ENCODE measurements around the gene DPP10.

The DPP10 gene

DNA sequence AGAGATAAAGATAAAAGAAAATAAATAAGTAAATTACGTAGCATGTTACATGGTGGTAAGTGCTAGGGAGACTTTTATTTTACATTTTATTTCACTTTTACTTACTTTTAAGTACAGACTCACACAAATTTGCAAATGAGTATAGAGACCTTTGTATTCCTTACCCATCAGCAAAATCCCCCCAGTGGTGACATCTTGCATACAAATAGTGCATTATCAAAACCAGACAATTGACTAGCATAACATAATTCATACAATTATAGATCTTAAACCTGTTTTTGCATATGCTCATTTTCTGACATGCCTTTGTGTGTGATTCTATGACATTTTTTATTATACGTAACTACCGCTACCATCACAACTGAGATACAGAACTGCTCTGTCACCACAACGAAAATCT lies 1099.4 kb downstream of the DPP10 start:
- TF ChIP-seq, protein P1, sequence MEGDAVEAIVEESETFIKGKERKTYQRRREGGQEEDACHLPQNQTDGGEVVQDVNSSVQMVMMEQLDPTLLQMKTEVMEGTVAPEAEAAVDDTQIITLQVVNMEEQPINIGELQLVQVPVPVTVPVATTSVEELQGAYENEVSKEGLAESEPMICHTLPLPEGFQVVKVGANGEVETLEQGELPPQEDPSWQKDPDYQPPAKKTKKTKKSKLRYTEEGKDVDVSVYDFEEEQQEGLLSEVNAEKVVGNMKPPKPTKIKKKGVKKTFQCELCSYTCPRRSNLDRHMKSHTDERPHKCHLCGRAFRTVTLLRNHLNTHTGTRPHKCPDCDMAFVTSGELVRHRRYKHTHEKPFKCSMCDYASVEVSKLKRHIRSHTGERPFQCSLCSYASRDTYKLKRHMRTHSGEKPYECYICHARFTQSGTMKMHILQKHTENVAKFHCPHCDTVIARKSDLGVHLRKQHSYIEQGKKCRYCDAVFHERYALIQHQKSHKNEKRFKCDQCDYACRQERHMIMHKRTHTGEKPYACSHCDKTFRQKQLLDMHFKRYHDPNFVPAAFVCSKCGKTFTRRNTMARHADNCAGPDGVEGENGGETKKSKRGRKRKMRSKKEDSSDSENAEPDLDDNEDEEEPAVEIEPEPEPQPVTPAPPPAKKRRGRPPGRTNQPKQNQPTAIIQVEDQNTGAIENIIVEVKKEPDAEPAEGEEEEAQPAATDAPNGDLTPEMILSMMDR (IDR thresholded peaks at IDR 0.05): no peak

DNA sequence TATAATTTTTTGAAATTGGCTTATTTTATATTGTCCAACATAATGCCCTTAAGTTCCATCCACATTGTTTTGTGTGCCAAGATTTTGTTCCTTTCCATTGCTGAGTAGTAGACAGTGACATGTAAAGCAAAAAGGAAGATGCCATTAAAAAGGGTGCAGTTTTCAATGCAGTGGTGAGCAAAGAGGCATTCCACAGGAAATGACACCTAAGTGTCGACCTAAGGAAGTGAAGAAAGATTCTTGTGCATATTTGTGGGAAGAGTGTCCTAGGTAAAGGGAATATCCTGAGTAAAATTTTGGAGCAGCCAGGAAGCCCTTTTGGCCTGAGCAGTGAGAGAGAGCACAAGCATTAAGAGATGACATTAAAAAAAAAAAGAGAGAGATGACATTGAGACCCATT lies 1099.9 kb downstream of the DPP10 start:
- TF ChIP-seq, protein P1 (IDR thresholded peaks at IDR 0.05): no peak

DNA sequence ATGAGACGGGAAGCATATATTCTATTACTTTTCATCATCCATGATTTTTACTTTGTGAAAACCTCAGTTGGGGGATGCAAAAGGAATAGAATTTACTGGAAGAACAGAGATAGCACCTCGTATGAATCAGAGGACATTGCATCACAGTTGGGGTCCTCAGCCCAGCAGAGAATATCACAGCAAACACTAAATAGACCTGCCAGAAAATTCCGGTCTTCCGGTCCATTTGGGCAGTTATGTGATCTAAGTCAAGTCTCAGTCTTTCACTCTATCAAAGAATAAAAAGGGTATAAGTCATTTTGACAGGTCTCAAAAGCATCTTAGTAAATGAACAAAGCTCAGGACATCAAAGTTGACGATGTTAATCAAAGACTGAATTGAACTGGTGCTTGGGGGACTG lies 1100.6 kb downstream of the DPP10 start:
- TF ChIP-seq, protein P1 (IDR thresholded peaks at IDR 0.05): no peak

DNA sequence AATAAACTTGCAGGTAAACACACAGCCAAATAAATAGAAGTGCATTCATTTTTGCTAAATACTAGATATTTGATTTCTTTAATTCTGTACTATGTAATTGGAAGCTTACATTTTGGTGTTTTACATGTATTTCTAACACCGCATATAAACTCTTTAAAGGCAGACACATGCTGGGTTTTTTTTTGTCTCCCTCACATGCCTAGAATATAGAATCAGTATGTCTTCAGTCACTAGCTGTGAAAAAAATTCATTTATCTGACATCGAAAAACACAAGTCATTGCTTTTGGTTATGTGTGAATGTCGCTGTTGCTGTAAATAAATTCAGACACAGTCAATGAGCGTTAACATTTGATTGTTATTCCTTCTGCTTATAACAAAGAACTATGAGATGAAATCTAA lies 1101.0 kb downstream of the DPP10 start:
- TF ChIP-seq, protein P1 (IDR thresholded peaks at IDR 0.05): no peak

DNA sequence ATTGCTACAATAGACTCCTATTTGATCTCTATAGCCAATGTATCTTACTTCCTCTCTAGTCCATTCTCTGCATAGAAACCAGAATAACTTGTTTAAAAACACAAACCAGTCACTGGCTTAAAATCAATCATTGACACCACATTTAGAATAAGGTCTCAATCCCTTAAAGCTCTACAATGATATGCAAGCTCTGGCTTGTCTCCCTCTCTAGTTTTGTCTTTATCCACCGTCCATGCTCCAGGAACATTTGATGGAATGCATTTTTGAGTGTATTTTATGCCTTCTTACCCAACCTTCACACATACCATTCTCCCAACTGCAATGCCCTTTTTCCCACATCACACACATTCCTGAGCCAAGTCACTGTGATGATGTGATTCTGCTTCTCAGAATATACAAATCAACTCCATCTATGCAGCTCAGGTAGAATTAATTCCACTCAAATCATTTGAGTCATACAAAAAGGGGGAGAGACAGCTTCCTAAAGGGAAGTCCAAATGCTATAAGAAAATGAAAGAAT lies 1107.2 kb downstream of the DPP10 start:
- TF ChIP-seq, protein P1 (IDR thresholded peaks at IDR 0.05): no peak

DNA sequence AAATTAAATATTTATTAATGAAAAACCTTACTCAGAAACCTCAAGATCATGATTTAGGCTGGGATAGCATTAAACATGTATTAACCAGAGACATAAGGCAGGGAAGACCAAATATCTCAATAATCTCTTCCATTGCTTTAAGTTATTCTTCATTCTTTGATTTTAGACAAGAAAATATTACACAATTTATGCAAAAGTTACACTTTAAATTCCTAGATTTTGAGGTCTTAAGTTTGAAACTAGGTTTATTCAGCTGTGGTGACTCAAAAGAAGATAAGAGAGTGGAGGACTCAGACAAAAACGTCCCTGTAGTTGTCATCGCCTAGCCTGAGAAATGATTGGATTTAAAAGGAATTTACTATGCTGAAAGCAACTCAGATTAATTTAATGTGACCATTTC lies 1110.3 kb downstream of the DPP10 start:
- TF ChIP-seq, protein P1 (IDR thresholded peaks at IDR 0.05): no peak

DNA sequence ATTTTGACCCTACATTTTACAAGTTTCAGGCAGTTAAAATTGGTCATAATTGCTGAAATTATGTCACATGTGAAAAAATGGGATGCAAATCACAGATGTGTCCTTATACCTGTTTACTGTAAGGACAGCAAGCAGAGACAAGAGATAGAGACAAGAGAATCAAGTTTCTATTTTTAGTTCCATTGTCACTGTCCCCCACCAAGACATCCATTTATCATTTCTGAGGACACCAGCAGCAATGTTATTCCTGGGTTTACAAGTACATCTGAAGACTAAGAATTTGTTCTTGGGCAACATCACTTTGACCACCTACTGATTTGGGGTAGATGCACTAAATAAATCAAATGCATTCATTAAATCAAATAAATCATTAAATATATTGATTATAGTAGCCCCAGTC lies 1111.7 kb downstream of the DPP10 start:
- TF ChIP-seq, protein P1 (IDR thresholded peaks at IDR 0.05): no peak

DNA sequence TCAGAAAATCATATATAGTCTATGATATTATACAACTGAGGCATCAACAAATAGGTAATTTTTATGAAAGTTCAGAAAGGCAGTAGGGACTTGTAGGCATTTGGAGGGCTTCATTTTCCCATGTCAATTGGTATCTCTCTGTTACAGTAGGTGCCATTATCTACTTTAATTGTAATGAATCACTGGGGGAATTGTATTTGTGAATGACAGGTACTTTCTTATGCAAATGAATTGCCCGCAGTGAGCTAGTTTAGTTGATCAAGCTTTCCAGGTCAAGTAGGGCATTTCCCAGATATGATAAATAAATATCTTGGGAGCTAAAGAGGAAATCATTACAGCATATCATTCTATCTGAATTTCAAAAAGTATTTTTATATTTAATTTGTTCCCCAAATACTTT lies 1116.3 kb downstream of the DPP10 start:
- TF ChIP-seq, protein P1 (IDR thresholded peaks at IDR 0.05): no peak
